Subcutaneous abdominal adipose tissue (tissue), 5 donors: ENCODE data around the gene TMC2.

Experiments used
- H3K27ac ChIP-seq: one replicate; pipeline ENCODE4 v1.7.0; 2013; ENCODE audit warnings: low read depth, mild to moderate bottlenecking, inconsistent platforms, low read length, moderate library complexity
- H3K27me3 ChIP-seq, 5 donors: one replicate each; pipeline ENCODE4 v1.7.0; 2013; ENCODE audit warnings: low read length in 5 of 5, inconsistent platforms in 1 of 5; ENCODE audit not compliant: control insufficient read depth in 5 of 5, insufficient read depth in 4 of 5
- H3K36me3 ChIP-seq, 5 donors: one replicate each; pipeline ENCODE4 v1.7.0; 2013; ENCODE audit warnings: low read length in 5 of 5; ENCODE audit not compliant: control insufficient read depth in 5 of 5, insufficient read depth in 5 of 5
- H3K4me1 ChIP-seq, 5 donors: one replicate each; pipeline ENCODE4 v1.7.0; 2013; ENCODE audit warnings: low read length in 5 of 5, mild to moderate bottlenecking in 3 of 5, moderate library complexity in 1 of 5; ENCODE audit not compliant: control insufficient read depth in 5 of 5, insufficient read depth in 5 of 5
- H3K4me3 ChIP-seq, 5 donors: one replicate each; pipeline ENCODE4 v1.7.0; 2013; ENCODE audit warnings: low read length in 5 of 5, low read depth in 1 of 5
- H3K9ac ChIP-seq, 5 donors: one replicate each; pipeline ENCODE4 v1.7.0; 2013; ENCODE audit warnings: low read length in 5 of 5, mild to moderate bottlenecking in 4 of 5, moderate library complexity in 3 of 5
- H3K9me3 ChIP-seq, 5 donors: one replicate each; pipeline ENCODE4 v1.7.0; 2013; ENCODE audit warnings: low read length in 5 of 5; ENCODE audit not compliant: control insufficient read depth in 5 of 5
- donor health status: healthy.
- donor health status: healthy.
- donor health status: healthy.
- donor health status: healthy.
- donor health status: healthy.

Gene TMC2

GRCh38 chr20:2602046-2602735 is 65.8 kb downstream of the TMC2 start:
- Histone ChIP-seq H3K36me3 (no peaks in the 10 kb centered on the region), H3K9ac (no peak overlapping the region), H3K4me1 (peaks cover 0 to 22% (median 15%) of the 10 kb centered on the region in 5 donors), H3K27ac (no peak overlapping the region), H3K4me3 (no peak overlapping the region), H3K27me3 (no peaks in the 10 kb centered on the region), H3K9me3 (peaks cover 4 to 15% (median 11%) of the 10 kb centered on the region in 5 donors)

- Histone ChIP-seq H3K27ac (no peak overlapping the region), H3K27me3 (no peaks in the 10 kb centered on the region), H3K9ac (no peak overlapping the region), H3K4me3 (no peak overlapping the region), H3K9me3 (peaks cover 4 to 19% (median 15%) of the 10 kb centered on the region in 5 donors), H3K4me1 (peaks cover 0 to 22% (median 15%) of the 10 kb centered on the region in 5 donors), H3K36me3 (no peaks in the 10 kb centered on the region)
Measured at GRCh38 chr20:2602746-2603145, 66.4 kb downstream of the TMC2 start.

- peak overlapping the region; percentile 41 for H3K27ac ChIP-seq
- H3K4me1 ChIP-seq: peaks cover 0 to 22% (median 15%) of the 10 kb centered on the region in 5 donors
- H3K4me3 ChIP-seq: no peak overlapping the region
- H3K36me3 ChIP-seq: no peaks in the 10 kb centered on the region
- H3K27me3 ChIP-seq: no peaks in the 10 kb centered on the region
- H3K9ac ChIP-seq: no peak overlapping the region
- H3K9me3 ChIP-seq: peaks cover 4 to 19% (median 15%) of the 10 kb centered on the region in 5 donors
Measured at GRCh38 chr20:2603816-2604505, 67.6 kb downstream of the TMC2 start.

GRCh38 chr20:2604506-2604835 is 68.1 kb downstream of the TMC2 start:
- Histone ChIP-seq H3K27me3 (no peaks in the 10 kb centered on the region), H3K36me3 (no peaks in the 10 kb centered on the region), H3K27ac (peak overlapping the region; percentile 41), H3K9me3 (peaks cover 4 to 22% (median 15%) of the 10 kb centered on the region in 5 donors), H3K4me3 (no peak overlapping the region), H3K4me1 (peaks cover 0 to 22% (median 15%) of the 10 kb centered on the region in 5 donors), H3K9ac (no peak overlapping the region)

- H3K9ac ChIP-seq: no peak overlapping the region
- no peaks in the 10 kb centered on the region for H3K27me3 ChIP-seq
- H3K4me1 ChIP-seq: peaks cover 0 to 21% (median 12%) of the 10 kb centered on the region in 5 donors
- H3K4me3 ChIP-seq: no peak overlapping the region
- H3K9me3 ChIP-seq: peaks cover 4 to 23% (median 15%) of the 10 kb centered on the region in 5 donors
- H3K36me3 ChIP-seq: no peaks in the 10 kb centered on the region
- no peak overlapping the region for H3K27ac ChIP-seq
Measured at GRCh38 chr20:2606507-2607006, 70.2 kb downstream of the TMC2 start.

- Histone ChIP-seq H3K36me3 (no peaks in the 10 kb centered on the region), H3K9me3 (peaks cover 4 to 18% (median 12%) of the 10 kb centered on the region in 5 donors), H3K9ac (no peak overlapping the region), H3K27ac (no peak overlapping the region), H3K4me1 (peaks cover 0 to 3% (median 0%) of the 10 kb centered on the region in 5 donors), H3K4me3 (no peak overlapping the region), H3K27me3 (no peaks in the 10 kb centered on the region)
Measured at GRCh38 chr20:2610326-2610725, 74.0 kb downstream of the TMC2 start.

GRCh38 chr20:2610941-2611720 is 74.8 kb downstream of the TMC2 start:
- H3K9me3 ChIP-seq: peaks cover 0 to 11% (median 7%) of the 10 kb centered on the region in 5 donors
- H3K9ac ChIP-seq: no peak overlapping the region
- H3K4me1 ChIP-seq: peaks cover 0 to 3% (median 0%) of the 10 kb centered on the region in 5 donors
- no peak overlapping the region for H3K4me3 ChIP-seq
- H3K36me3 ChIP-seq: no peaks in the 10 kb centered on the region
- no peak overlapping the region for H3K27ac ChIP-seq
- no peaks in the 10 kb centered on the region for H3K27me3 ChIP-seq

- Histone ChIP-seq H3K27ac (no peak overlapping the region), H3K4me1 (peaks cover 0 to 3% (median 0%) of the 10 kb centered on the region in 5 donors), H3K4me3 (no peak overlapping the region), H3K9me3 (peaks cover 0 to 11% (median 6%) of the 10 kb centered on the region in 5 donors), H3K27me3 (no peaks in the 10 kb centered on the region), H3K36me3 (no peaks in the 10 kb centered on the region), H3K9ac (no peak overlapping the region)
Measured at GRCh38 chr20:2612073-2612472, 75.7 kb downstream of the TMC2 start.

- Histone ChIP-seq H3K9me3 (peaks cover 0 to 12% (median 5%) of the 10 kb centered on the region in 5 donors), H3K36me3 (no peaks in the 10 kb centered on the region), H3K27ac (no peak overlapping the region), H3K4me3 (no peak overlapping the region), H3K4me1 (no peaks in the 10 kb centered on the region), H3K9ac (no peak overlapping the region), H3K27me3 (peaks cover 0 to 3% (median 0%) of the 10 kb centered on the region in 5 donors)
Measured at GRCh38 chr20:2616634-2617033, 80.3 kb downstream of the TMC2 start.
